ENCODE results near the gene LRRTM4.

DNA sequence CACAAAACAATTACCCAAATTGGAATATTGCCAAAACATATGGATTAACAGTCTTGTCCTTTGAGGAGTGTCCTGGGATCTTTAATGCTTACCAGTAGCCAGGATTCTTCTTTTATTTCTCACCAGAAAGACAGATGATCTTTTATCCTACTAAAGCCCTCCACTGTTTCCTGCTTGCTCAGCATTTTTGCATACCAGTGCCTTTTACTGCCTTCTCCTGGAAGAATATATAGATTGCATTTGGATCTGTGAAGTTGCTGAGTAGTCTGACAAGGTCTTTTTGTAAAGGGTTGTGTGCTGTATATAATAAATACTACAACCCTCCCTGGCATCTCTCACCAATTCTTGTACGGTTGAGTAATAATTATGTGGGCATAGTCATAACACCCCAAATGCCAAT is 652.2 kb downstream of the LRRTM4 start:
- TF ChIP-seq, protein P1, sequence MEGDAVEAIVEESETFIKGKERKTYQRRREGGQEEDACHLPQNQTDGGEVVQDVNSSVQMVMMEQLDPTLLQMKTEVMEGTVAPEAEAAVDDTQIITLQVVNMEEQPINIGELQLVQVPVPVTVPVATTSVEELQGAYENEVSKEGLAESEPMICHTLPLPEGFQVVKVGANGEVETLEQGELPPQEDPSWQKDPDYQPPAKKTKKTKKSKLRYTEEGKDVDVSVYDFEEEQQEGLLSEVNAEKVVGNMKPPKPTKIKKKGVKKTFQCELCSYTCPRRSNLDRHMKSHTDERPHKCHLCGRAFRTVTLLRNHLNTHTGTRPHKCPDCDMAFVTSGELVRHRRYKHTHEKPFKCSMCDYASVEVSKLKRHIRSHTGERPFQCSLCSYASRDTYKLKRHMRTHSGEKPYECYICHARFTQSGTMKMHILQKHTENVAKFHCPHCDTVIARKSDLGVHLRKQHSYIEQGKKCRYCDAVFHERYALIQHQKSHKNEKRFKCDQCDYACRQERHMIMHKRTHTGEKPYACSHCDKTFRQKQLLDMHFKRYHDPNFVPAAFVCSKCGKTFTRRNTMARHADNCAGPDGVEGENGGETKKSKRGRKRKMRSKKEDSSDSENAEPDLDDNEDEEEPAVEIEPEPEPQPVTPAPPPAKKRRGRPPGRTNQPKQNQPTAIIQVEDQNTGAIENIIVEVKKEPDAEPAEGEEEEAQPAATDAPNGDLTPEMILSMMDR (IDR thresholded peaks at IDR 0.05) = no peak
- no peak for TF ChIP-seq ELF4 (CRISPR knock-in tag; IDR thresholded peaks at IDR 0.05; ENCODE audit: low read depth)
- no peak for TF ChIP-seq ZNF425 (CRISPR knock-in tag; conservative IDR thresholded peaks at IDR 0.05)
- TF ChIP-seq, protein P2, sequence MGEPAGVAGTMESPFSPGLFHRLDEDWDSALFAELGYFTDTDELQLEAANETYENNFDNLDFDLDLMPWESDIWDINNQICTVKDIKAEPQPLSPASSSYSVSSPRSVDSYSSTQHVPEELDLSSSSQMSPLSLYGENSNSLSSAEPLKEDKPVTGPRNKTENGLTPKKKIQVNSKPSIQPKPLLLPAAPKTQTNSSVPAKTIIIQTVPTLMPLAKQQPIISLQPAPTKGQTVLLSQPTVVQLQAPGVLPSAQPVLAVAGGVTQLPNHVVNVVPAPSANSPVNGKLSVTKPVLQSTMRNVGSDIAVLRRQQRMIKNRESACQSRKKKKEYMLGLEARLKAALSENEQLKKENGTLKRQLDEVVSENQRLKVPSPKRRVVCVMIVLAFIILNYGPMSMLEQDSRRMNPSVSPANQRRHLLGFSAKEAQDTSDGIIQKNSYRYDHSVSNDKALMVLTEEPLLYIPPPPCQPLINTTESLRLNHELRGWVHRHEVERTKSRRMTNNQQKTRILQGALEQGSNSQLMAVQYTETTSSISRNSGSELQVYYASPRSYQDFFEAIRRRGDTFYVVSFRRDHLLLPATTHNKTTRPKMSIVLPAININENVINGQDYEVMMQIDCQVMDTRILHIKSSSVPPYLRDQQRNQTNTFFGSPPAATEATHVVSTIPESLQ (CRISPR knock-in tag; IDR thresholded peaks at IDR 0.05) = no peak
- no peak for TF ChIP-seq JUN (CRISPR knock-in tag; IDR thresholded peaks at IDR 0.05)
- TF ChIP-seq IRF2 (CRISPR knock-in tag; IDR thresholded peaks at IDR 0.05; ENCODE audit: borderline replicate concordance, low read depth) = no peak
- no peak for TF ChIP-seq ZNF121 (CRISPR knock-in tag; IDR thresholded peaks at IDR 0.05)
- TF ChIP-seq ZNF219 (CRISPR knock-in tag; IDR thresholded peaks at IDR 0.05; ENCODE audit: borderline replicate concordance) = no peak
- TF ChIP-seq ETV6 (CRISPR knock-in tag; IDR thresholded peaks at IDR 0.05) = no peak
- no peak for TF ChIP-seq NR1H2 (CRISPR knock-in tag; IDR thresholded peaks at IDR 0.05)

Measured in WTC11 (cell line).